ENCODE results near the gene RAD51B. TPM values are rescaled to one million over a fixed set of nuclear protein-coding genes. Genes with fewer than 3 reads are reported as not detected.

The RAD51B gene
- total RNA-seq, 1 experiment from 2014 or later, result 23.3 TPM

- no peak overlapping the region for H3K27ac ChIP-seq (ENCODE audit: low read depth, low read length, poor library complexity, severe bottlenecking)
- no peak overlapping the region for H3K4me3 ChIP-seq (ENCODE audit: low read depth, low read length, poor library complexity, severe bottlenecking)
These were observed 180.9 kb downstream of the RAD51B start for GRCh38 chr14:68000511-68000910.

DNA sequence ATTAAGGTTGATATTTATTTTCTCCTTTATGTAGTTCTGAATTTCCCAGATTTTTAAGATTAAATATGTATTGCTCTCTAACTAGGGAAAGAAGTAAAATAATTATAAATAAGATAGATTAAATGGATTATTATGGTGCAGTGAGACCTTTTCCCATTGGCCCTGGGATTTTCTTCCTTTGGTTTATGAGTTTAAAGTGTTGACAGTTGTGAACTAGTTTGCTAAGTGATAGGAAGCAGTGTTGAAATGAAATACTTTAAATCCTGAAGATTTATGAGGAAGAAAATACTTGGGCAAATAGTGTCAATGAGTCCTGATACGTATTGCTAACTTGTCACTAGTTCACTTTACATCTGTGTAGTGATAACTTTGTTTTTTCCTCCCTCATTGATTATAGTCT lies 188.9 kb downstream of the RAD51B start:
- BruUV-seq (replicated peaks), result no TSS peak

More at GRCh38 chr14:68000511-68000910, 180.9 kb downstream of the RAD51B start:
- ChIA-PET CTCF (no interaction called here), POLR2A (ENCODE audit: low non-redundant PET) (no interaction called here)
- Histone ChIP-seq H3K9me3 (ENCODE audit: low read depth, low read length, poor library complexity, severe bottlenecking) (peaks cover 3% of the 10 kb centered on the region), H3K4me1 (ENCODE audit: insufficient read depth, low read length, poor library complexity, severe bottlenecking) (no peaks in the 10 kb centered on the region), H3K27me3 (replicated peaks; ENCODE audit: insufficient read depth, low read depth, low read length, poor library complexity) (no peaks in the 10 kb centered on the region), H3K36me3 (ENCODE audit: insufficient read depth, low read length, poor library complexity, severe bottlenecking) (no peaks in the 10 kb centered on the region)
- no peak for TF ChIP-seq EZH2 (IDR thresholded peaks at IDR 0.05; ENCODE audit: borderline replicate concordance, low read depth, low read length, poor library complexity, severe bottlenecking)
- intact Hi-C loops (cut with micrococcal nuclease; ENCODE audit: unreplicated experiment), result no loop called here
- DNase-seq (ENCODE audit: low spot score), result no peak
- BruUV-seq (replicated peaks), result no TSS peak

DNA sequence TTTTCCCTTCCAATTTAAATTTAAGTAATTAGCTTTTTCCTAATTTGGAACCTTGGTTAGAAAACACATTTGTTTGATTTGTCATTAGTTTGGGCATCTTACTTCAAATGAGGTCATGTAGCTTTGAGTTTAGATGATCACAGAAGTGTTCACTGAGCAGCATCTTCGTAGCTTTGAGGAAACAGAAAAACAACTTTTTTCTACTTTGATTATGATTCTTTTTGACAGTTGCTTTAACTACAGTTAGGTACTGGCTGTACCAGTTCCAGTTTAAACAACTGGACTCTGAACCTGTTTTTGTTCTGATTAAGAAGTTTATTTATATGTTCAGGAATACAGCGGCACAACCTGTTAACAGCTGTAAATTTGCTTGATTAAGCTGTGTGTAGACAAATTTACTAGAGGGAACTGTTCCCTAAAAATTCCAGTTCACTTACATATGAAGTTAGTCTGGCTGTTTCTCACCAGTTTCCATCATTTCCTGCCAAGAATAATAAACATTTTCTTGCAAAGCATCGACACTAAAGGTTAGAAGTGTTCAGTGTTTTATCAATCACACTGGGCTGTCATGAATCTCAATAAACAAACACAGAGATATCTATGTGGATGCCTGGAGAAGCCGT lies 191.9 kb downstream of the RAD51B start:
- Histone ChIP-seq H3K9me3 (ENCODE audit: low read depth, low read length, poor library complexity, severe bottlenecking) (no peaks in the 10 kb centered on the region), H3K4me3 (ENCODE audit: low read depth, low read length, poor library complexity, severe bottlenecking) (no peak overlapping the region), H3K27me3 (replicated peaks; ENCODE audit: insufficient read depth, low read depth, low read length, poor library complexity) (no peaks in the 10 kb centered on the region), H3K36me3 (ENCODE audit: insufficient read depth, low read length, poor library complexity, severe bottlenecking) (no peaks in the 10 kb centered on the region), H3K4me1 (ENCODE audit: insufficient read depth, low read length, poor library complexity, severe bottlenecking) (no peaks in the 10 kb centered on the region), H3K27ac (ENCODE audit: low read depth, low read length, poor library complexity, severe bottlenecking) (no peak overlapping the region)
- TF ChIP-seq, protein P1, sequence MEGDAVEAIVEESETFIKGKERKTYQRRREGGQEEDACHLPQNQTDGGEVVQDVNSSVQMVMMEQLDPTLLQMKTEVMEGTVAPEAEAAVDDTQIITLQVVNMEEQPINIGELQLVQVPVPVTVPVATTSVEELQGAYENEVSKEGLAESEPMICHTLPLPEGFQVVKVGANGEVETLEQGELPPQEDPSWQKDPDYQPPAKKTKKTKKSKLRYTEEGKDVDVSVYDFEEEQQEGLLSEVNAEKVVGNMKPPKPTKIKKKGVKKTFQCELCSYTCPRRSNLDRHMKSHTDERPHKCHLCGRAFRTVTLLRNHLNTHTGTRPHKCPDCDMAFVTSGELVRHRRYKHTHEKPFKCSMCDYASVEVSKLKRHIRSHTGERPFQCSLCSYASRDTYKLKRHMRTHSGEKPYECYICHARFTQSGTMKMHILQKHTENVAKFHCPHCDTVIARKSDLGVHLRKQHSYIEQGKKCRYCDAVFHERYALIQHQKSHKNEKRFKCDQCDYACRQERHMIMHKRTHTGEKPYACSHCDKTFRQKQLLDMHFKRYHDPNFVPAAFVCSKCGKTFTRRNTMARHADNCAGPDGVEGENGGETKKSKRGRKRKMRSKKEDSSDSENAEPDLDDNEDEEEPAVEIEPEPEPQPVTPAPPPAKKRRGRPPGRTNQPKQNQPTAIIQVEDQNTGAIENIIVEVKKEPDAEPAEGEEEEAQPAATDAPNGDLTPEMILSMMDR (conservative IDR thresholded peaks at IDR 0.05; ENCODE audit: low read depth, low read length), result no peak
- TF ChIP-seq EZH2 (IDR thresholded peaks at IDR 0.05; ENCODE audit: borderline replicate concordance, low read depth, low read length, poor library complexity, severe bottlenecking), result no peak
- intact Hi-C loops (cut with micrococcal nuclease; ENCODE audit: unreplicated experiment), result no loop called here
- DNase-seq (ENCODE audit: low spot score), result no peak
- POLR2A ChIA-PET (ENCODE audit: low non-redundant PET), result no interaction called here
- CTCF ChIA-PET, result no interaction called here
- no TSS peak for BruUV-seq (replicated peaks)

More for the DNA sequence above, 188.9 kb downstream of the RAD51B start:
- H3K4me3 ChIP-seq (ENCODE audit: low read depth, low read length, poor library complexity, severe bottlenecking), result no peak overlapping the region
- POLR2A ChIA-PET (ENCODE audit: low non-redundant PET), result no interaction called here
- DNase-seq (ENCODE audit: low spot score), result no peak
- no peaks in the 10 kb centered on the region for H3K27me3 ChIP-seq (replicated peaks; ENCODE audit: insufficient read depth, low read depth, low read length, poor library complexity)
- TF ChIP-seq EZH2 (IDR thresholded peaks at IDR 0.05; ENCODE audit: borderline replicate concordance, low read depth, low read length, poor library complexity, severe bottlenecking), result no peak
- TF ChIP-seq, protein P1 (conservative IDR thresholded peaks at IDR 0.05; ENCODE audit: low read depth, low read length), result no peak
- H3K27ac ChIP-seq (ENCODE audit: low read depth, low read length, poor library complexity, severe bottlenecking), result no peak overlapping the region
- no peaks in the 10 kb centered on the region for H3K36me3 ChIP-seq (ENCODE audit: insufficient read depth, low read length, poor library complexity, severe bottlenecking)
- CTCF ChIA-PET, result no interaction called here
- H3K9me3 ChIP-seq (ENCODE audit: low read depth, low read length, poor library complexity, severe bottlenecking), result no peaks in the 10 kb centered on the region
- no peaks in the 10 kb centered on the region for H3K4me1 ChIP-seq (ENCODE audit: insufficient read depth, low read length, poor library complexity, severe bottlenecking)
- intact Hi-C loops (cut with micrococcal nuclease; ENCODE audit: unreplicated experiment), result no loop called here

GRCh38 chr14:68012871-68013270 lies 193.3 kb downstream of the RAD51B start:
- Histone ChIP-seq H3K4me1 (ENCODE audit: insufficient read depth, low read length, poor library complexity, severe bottlenecking) (peaks cover under 1% of the 10 kb centered on the region), H3K27me3 (replicated peaks; ENCODE audit: insufficient read depth, low read depth, low read length, poor library complexity) (no peaks in the 10 kb centered on the region), H3K9me3 (ENCODE audit: low read depth, low read length, poor library complexity, severe bottlenecking) (no peaks in the 10 kb centered on the region), H3K27ac (ENCODE audit: low read depth, low read length, poor library complexity, severe bottlenecking) (no peak overlapping the region), H3K4me3 (ENCODE audit: low read depth, low read length, poor library complexity, severe bottlenecking) (no peak overlapping the region), H3K36me3 (ENCODE audit: insufficient read depth, low read length, poor library complexity, severe bottlenecking) (no peaks in the 10 kb centered on the region)
- CTCF ChIA-PET, result no interaction called here
- BruUV-seq (replicated peaks), result no TSS peak
- POLR2A ChIA-PET (ENCODE audit: low non-redundant PET), result no interaction called here
- DNase-seq (ENCODE audit: low spot score), result no peak
- no peak for TF ChIP-seq EZH2 (IDR thresholded peaks at IDR 0.05; ENCODE audit: borderline replicate concordance, low read depth, low read length, poor library complexity, severe bottlenecking)
- TF ChIP-seq, protein P1 (conservative IDR thresholded peaks at IDR 0.05; ENCODE audit: low read depth, low read length), result no peak
- intact Hi-C loops (cut with micrococcal nuclease; ENCODE audit: unreplicated experiment), result no loop called here

All from A673 (cell line).